ENCODE results near the gene TMEM131. TPM values are rescaled to one million over a fixed set of nuclear protein-coding genes. Genes with fewer than 3 reads are reported as not detected.
"Not testable (repeated sequence)": the region's sequence is repeated elsewhere in the genome, so short reads cannot be mapped to it uniquely, and the experiment has no call there.

The TMEM131 gene
- 36.6 TPM for total RNA-seq (ENCODE audit: unreplicated experiment)
- long read RNA-seq, result 0 reads

DNA sequence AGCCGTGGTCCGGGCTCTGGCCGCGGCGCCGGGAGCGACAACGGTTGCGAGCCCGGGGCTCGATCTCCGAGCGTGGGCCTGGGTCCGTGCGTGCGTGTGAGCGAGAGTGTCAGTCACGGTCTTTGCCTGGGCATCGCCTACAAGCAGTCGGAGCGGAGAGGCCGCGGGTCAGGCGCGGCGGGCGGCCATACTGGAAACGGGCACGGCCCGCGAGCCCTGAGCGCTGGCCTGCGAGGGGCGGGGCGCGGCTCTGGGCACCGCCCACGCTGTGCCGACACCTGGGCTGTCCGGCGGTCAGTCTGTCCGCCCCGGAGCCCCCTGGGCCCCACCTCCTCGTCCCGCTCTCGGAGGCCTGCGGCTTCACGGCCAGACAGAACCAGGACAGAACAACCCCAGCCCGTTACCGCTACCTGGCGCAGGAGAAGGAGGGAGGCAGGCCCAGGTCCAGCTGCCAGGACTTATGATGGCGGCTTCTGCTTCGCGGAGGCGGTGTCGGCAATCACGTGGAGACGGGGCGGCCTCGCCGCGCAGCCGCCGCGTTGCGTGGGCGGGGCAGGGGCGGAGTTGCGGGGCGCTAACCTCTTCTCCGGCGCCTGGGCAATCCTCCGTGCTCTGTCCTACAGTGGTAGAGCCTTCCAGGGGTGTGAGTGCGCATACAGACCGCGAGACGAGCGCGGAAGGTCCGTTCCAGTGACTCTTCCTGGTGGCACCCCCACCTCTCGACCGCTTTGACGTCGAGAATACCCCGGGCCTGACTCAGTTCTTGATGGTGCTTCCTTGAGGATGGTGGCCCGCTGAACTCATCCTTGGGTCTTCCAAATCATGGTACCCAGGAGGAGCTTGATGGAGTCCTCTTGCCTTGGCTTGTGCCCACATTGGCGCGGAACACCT, at the start of gene TMEM131:
TMEM131 (minus strand) TSS at position 215 of the 891 bp plus-strand sequence. CDS start 286 bp downstream, outside the sequence.
- peak within 1 kb of the TSS; percentile 97 for H3K4me3 Mint-ChIP-seq (ENCODE audit: unreplicated experiment)
- peak within 1 kb of the TSS; percentile 90 for H3K27ac Mint-ChIP-seq (ENCODE audit: unreplicated experiment)
- peaks cover 22% of the 10 kb centered on the region for H3K4me1 Mint-ChIP-seq (ENCODE audit: low read depth, unreplicated experiment)
- TF ChIP-seq CTCF (IDR thresholded peaks at IDR 0.05; ENCODE audit: partially characterized antibody, unreplicated experiment), result no peak
- DNase-seq, result peak; percentile 96
- H3K36me3 Mint-ChIP-seq (ENCODE audit: unreplicated experiment), result no peaks in the 10 kb centered on the region
- H3K9me3 Mint-ChIP-seq (ENCODE audit: unreplicated experiment), result peaks cover 7% of the 10 kb centered on the region
- H3K27me3 Mint-ChIP-seq (ENCODE audit: unreplicated experiment), result peaks cover 4% of the 10 kb centered on the region

- not testable (repeated sequence) for H3K4me1 Mint-ChIP-seq (ENCODE audit: low read depth, unreplicated experiment); H3K27ac Mint-ChIP-seq (ENCODE audit: unreplicated experiment); H3K9me3 Mint-ChIP-seq (ENCODE audit: unreplicated experiment); DNase-seq; H3K27me3 Mint-ChIP-seq (ENCODE audit: unreplicated experiment); H3K4me3 Mint-ChIP-seq (ENCODE audit: unreplicated experiment)
- peaks cover 26% of the 10 kb centered on the region for H3K36me3 Mint-ChIP-seq (ENCODE audit: unreplicated experiment)
Measured at GRCh38 chr2:98044730-98045129, 49.0 kb upstream of the TMEM131 start.

GRCh38 chr2:98043101-98043500, 47.4 kb upstream of the TMEM131 start:
- DNase-seq, result no peak
- H3K9me3 Mint-ChIP-seq (ENCODE audit: unreplicated experiment), result peaks cover 2% of the 10 kb centered on the region
- H3K27me3 Mint-ChIP-seq (ENCODE audit: unreplicated experiment), result peaks cover 4% of the 10 kb centered on the region
- peaks cover under 1% of the 10 kb centered on the region for H3K4me1 Mint-ChIP-seq (ENCODE audit: low read depth, unreplicated experiment)
- no peak overlapping the region for H3K4me3 Mint-ChIP-seq (ENCODE audit: unreplicated experiment)
- no peak for TF ChIP-seq CTCF (IDR thresholded peaks at IDR 0.05; ENCODE audit: partially characterized antibody, unreplicated experiment)
- peaks cover 26% of the 10 kb centered on the region for H3K36me3 Mint-ChIP-seq (ENCODE audit: unreplicated experiment)
- no peak overlapping the region for H3K27ac Mint-ChIP-seq (ENCODE audit: unreplicated experiment)

GRCh38 chr2:98040331-98040939, 44.7 kb upstream of the TMEM131 start:
- Mint-ChIP-seq H3K27ac (ENCODE audit: unreplicated experiment) (no peak overlapping the region), H3K9me3 (ENCODE audit: unreplicated experiment) (peaks cover 11% of the 10 kb centered on the region), H3K4me1 (ENCODE audit: low read depth, unreplicated experiment) (peaks cover 18% of the 10 kb centered on the region), H3K4me3 (ENCODE audit: unreplicated experiment) (no peak overlapping the region), H3K27me3 (ENCODE audit: unreplicated experiment) (peaks cover 7% of the 10 kb centered on the region), H3K36me3 (ENCODE audit: unreplicated experiment) (peaks cover 19% of the 10 kb centered on the region)
- no peak for DNase-seq
- no peak for TF ChIP-seq CTCF (IDR thresholded peaks at IDR 0.05; ENCODE audit: partially characterized antibody, unreplicated experiment)

DNA sequence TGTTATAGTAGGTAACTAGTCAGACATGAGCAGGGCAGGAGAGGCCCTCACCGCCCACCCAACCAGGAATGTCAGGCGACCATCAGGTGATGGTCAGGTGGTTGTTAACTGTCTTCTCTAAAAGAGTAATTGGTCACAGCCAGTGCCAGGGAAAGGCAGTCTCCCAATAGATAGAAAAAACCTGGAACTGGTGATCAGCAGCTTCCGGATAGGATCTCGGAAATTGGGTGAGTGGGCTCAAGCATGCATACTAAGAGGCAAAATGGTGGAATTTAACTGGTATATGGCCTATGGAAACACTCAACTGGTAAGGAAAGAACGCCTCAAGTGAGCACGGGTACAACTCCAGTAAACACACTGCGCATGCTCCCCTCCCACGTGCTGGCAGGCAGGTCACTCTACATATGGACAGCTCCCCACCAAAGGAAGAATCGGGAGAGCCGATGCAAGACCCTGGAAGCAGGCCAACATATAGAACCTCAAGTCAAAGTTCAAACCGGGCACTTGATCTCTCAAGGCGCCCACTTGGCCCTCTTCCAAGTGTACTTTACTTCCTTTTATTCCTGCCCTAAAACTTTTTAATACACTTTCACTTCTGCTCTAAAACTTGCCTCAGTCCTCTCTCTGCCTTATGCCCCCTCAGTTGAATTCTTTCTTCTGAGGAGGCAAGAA, 43.5 kb upstream of the TMEM131 start:
- H3K36me3 Mint-ChIP-seq (ENCODE audit: unreplicated experiment), result peaks cover 10% of the 10 kb centered on the region
- TF ChIP-seq CTCF (IDR thresholded peaks at IDR 0.05; ENCODE audit: partially characterized antibody, unreplicated experiment), result no peak
- H3K9me3 Mint-ChIP-seq (ENCODE audit: unreplicated experiment), result peaks cover 11% of the 10 kb centered on the region
- H3K27ac Mint-ChIP-seq (ENCODE audit: unreplicated experiment), result no peak overlapping the region
- peaks cover 7% of the 10 kb centered on the region for H3K27me3 Mint-ChIP-seq (ENCODE audit: unreplicated experiment)
- no peak for DNase-seq
- H3K4me3 Mint-ChIP-seq (ENCODE audit: unreplicated experiment), result no peak overlapping the region
- peaks cover 18% of the 10 kb centered on the region for H3K4me1 Mint-ChIP-seq (ENCODE audit: low read depth, unreplicated experiment)
